Testis (tissue), 3 donors: Measurements from ENCODE around the gene NCR2. TPM values are rescaled to one million over a fixed set of nuclear protein-coding genes. Genes with fewer than 3 reads are reported as not detected.

Experiments used
- DNase-seq: peaks from one replicate; pipeline ENCODE4 v3.0.0-alpha.2; 2019
- H3K27ac ChIP-seq, 2 donors: fragments of 200-600 bp; sonication (generic); one replicate each; pipeline ENCODE4 v1.5.1; 2019
- H3K27me3 ChIP-seq: fragments of 200-600 bp; sonication (generic); one replicate; pipeline ENCODE4 v1.5.1; 2019
- H3K36me3 ChIP-seq: fragments of 200-600 bp; sonication (generic); one replicate; pipeline ENCODE4 v1.5.1; 2017; ENCODE audit warnings: low read depth; ENCODE audit errors: missing control alignments
- H3K4me1 ChIP-seq: fragments of 200-600 bp; sonication (generic); one replicate; pipeline ENCODE4 v1.5.1; 2019
- H3K4me3 ChIP-seq, 2 donors: fragments of 200-600 bp; sonication (generic); one replicate each; pipeline ENCODE4 v1.5.1; 2017 to 2019
- H3K9me3 ChIP-seq: fragments of 200-600 bp; sonication (generic); one replicate; pipeline ENCODE4 v1.5.1; 2017
- CTCF ChIP-seq, 3 experiments: fragments of 450-650 bp in 2 of 3; fragments of 200-600 bp in 1 of 3; sonication (generic) in 1 of 3; IDR thresholded peaks; one replicate each; pipeline ENCODE4 v1.5.1; 2016 to 2019; ENCODE audit warnings: antibody characterized with exemption in 3 of 3, mild to moderate bottlenecking in 2 of 3, moderate library complexity in 1 of 3
- POLR2A ChIP-seq: fragments of 450-650 bp; IDR thresholded peaks from one replicate; pipeline ENCODE4 v1.6.1; 2017; ENCODE audit warnings: antibody characterized with exemption, mild to moderate bottlenecking, moderate library complexity
- WGBS, 2 donors: methylation state at CpG; one replicate each; pipeline ENCODE4 v1.1.5; 2018; 5-methylcytosine and 5-hydroxymethylcytosine counted together
- intact Hi-C: fragments of 100-400 bp; cut with DNase I; formaldehyde crosslinking; loops from one replicate; pipeline ENCODE4 v1.15.1; 2023; ENCODE audit warnings: low total_unique reads
- polyA plus RNA-seq: library from polyadenylated mRNA; stranded (reverse); fragments of 350-450 nt; fragmentation: Illumina TruSeq; extraction: RNeasy Lipid Tissue Mini Kit (QIAGEN cat#74804); gene quantifications from one replicate; pipeline ENCODE4 v1.2.3, GENCODE V29; 2014; ENCODE audit warnings: low read depth, low replicate concordance; ENCODE audit not compliant: insufficient read depth
- total RNA-seq, 2 donors: library from RNA; depleted of rRNA; stranded (reverse); fragments of >200 nt; gene quantifications; one replicate each; pipeline ENCODE4 v1.2.3, GENCODE V29; 2016

NCR2 gene
- total and polyA plus RNA-seq, 3 donors from 2014 or later, result not detected

GRCh38 chr6:41341580-41341979 lies 6.2 kb downstream of the NCR2 start:
- no peak overlapping the region for H3K27ac ChIP-seq
- no peaks in the 10 kb centered on the region for H3K36me3 ChIP-seq
- no peak overlapping the region for H3K4me3 ChIP-seq
- 82 to 83% methylated on average over 8 of the region's 8 CpGs for WGBS, 2 donors
- DNase-seq, result no peak
- no peaks in the 10 kb centered on the region for H3K4me1 ChIP-seq
- H3K9me3 ChIP-seq, result no peaks in the 10 kb centered on the region
- no peaks in the 10 kb centered on the region for H3K27me3 ChIP-seq
- TF ChIP-seq CTCF (IDR thresholded peaks at IDR 0.05), result no peak
- TF ChIP-seq POLR2A, result no peak
- intact Hi-C loops, result no loop called here

GRCh38 chr6:41342241-41342640 lies 6.8 kb downstream of the NCR2 start:
- no peaks in the 10 kb centered on the region for H3K9me3 ChIP-seq
- H3K27ac ChIP-seq, result no peak overlapping the region
- H3K4me1 ChIP-seq, result no peaks in the 10 kb centered on the region
- H3K4me3 ChIP-seq, result no peak overlapping the region
- DNase-seq, result no peak
- WGBS, 2 donors, result 37 to 63% methylated on average over 1 of the region's 1 CpG
- intact Hi-C loops, result no loop called here
- TF ChIP-seq POLR2A (no peak), CTCF (IDR thresholded peaks at IDR 0.05) (no peak)
- no peaks in the 10 kb centered on the region for H3K36me3 ChIP-seq
- H3K27me3 ChIP-seq, result no peaks in the 10 kb centered on the region

- Histone ChIP-seq H3K27me3 (no peaks in the 10 kb centered on the region), H3K36me3 (no peaks in the 10 kb centered on the region), H3K27ac (no peak overlapping the region), H3K4me3 (no peak overlapping the region), H3K9me3 (no peaks in the 10 kb centered on the region), H3K4me1 (no peaks in the 10 kb centered on the region)
- DNase-seq, result no peak
- TF ChIP-seq POLR2A, result no peak
- no peak for TF ChIP-seq CTCF (IDR thresholded peaks at IDR 0.05)
- WGBS, 2 donors, result 83 to 89% methylated on average over 7 of the region's 7 CpGs
- intact Hi-C loops, result no loop called here
Observed at GRCh38 chr6:41343641-41344187, 8.3 kb downstream of the NCR2 start.

- Histone ChIP-seq H3K27ac (no peak overlapping the region), H3K27me3 (no peaks in the 10 kb centered on the region), H3K4me1 (no peaks in the 10 kb centered on the region), H3K4me3 (no peak overlapping the region), H3K36me3 (no peaks in the 10 kb centered on the region), H3K9me3 (no peaks in the 10 kb centered on the region)
- 57% methylated on average over 3 of the region's 3 CpGs for WGBS, 2 donors
- intact Hi-C loops, result no loop called here
- DNase-seq, result no peak
- no peak for TF ChIP-seq POLR2A
- no peak for TF ChIP-seq CTCF (IDR thresholded peaks at IDR 0.05)
Observed at GRCh38 chr6:41344876-41345275, 9.5 kb downstream of the NCR2 start.

- 92 to 96% methylated on average over 8 of the region's 8 CpGs for WGBS, 2 donors
- DNase-seq, result no peak
Observed at GRCh38 chr6:41345901-41346300, 10.5 kb downstream of the NCR2 start.

More at GRCh38 chr6:41345901-41346300, 10.5 kb downstream of the NCR2 start:
- H3K27ac ChIP-seq, result no peak overlapping the region
- H3K27me3 ChIP-seq, result no peaks in the 10 kb centered on the region
- intact Hi-C loops, result no loop called here
- no peaks in the 10 kb centered on the region for H3K9me3 ChIP-seq
- no peak overlapping the region for H3K4me3 ChIP-seq
- TF ChIP-seq CTCF (IDR thresholded peaks at IDR 0.05), result no peak
- TF ChIP-seq POLR2A, result no peak
- no peaks in the 10 kb centered on the region for H3K4me1 ChIP-seq
- H3K36me3 ChIP-seq, result no peaks in the 10 kb centered on the region
